ENCODE measurements around the gene FAM169A. TPM values are rescaled to one million over a fixed set of nuclear protein-coding genes. Genes with fewer than 3 reads are reported as not detected.

Gene FAM169A
- total and polyA plus RNA-seq, 2 donors (not counting 3 experiments of a cell fraction or from before 2014, with no cell fraction given) = 0.06 to 0.62 TPM

DNA sequence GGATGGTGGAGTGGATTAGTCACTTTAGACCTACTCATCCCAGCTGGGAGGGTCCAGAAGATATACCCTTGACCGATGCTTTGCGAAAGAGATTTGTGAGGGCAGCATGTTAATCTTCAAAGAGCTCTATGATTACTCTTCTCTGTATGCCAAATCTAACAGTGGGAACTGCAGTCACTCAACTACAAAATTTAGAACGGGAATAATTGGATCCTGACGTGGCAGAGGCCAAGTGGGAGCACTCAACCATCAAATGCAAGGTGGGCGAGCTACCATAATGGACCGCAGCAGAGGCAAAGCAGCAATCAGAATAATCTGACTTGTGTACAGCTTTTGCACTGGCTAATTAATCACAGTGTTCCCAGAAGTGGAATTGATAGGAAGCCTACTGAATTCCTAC is 78.8 kb downstream of the FAM169A start:
- no peak overlapping the region for H2AFZ ChIP-seq (ENCODE audit: low read depth, low read length)
- TF ChIP-seq POLR2A (IDR thresholded peaks at IDR 0.05; ENCODE audit: low read depth, low read length) (no peak), CTCF (IDR thresholded peaks at IDR 0.05; ENCODE audit: extremely low read depth in 1 of 2, insufficient read depth in 1 of 2, low read depth in 1 of 2, low read length in 2 of 2) (no peak), GATA2 (IDR thresholded peaks at IDR 0.05; ENCODE audit: insufficient read depth, insufficient read length, low read depth, low read length) (no peak), EZH2 (IDR thresholded peaks at IDR 0.05; ENCODE audit: borderline replicate concordance, low read depth, low read length, severe bottlenecking) (no peak), MAX (IDR thresholded peaks at IDR 0.05; ENCODE audit: insufficient read depth, insufficient read length) (no peak), MYC (IDR thresholded peaks at IDR 0.05; ENCODE audit: low read depth, low read length) (no peak), POLR2AphosphoS5 (IDR thresholded peaks at IDR 0.05; ENCODE audit: insufficient read depth, low read depth, low read length) (no peak), JUN (IDR thresholded peaks at IDR 0.05; ENCODE audit: borderline replicate concordance, insufficient read depth, insufficient read length, low read depth) (no peak), FOS (IDR thresholded peaks at IDR 0.05; ENCODE audit: borderline replicate concordance, insufficient read depth, low read length) (no peak)
- no peaks in the 10 kb centered on the region for H4K20me1 ChIP-seq (replicated peaks; ENCODE audit: control insufficient read depth, extremely low read depth, insufficient read depth, low read length)
- no peak for FAIRE-seq
- BruUV-seq (replicated peaks) = no TSS peak
- H3K9ac ChIP-seq (replicated peaks; ENCODE audit: extremely low read depth, insufficient read depth, low read length) = no peak overlapping the region
- dilution Hi-C loops (cut with MboI; ENCODE audit: extremely low pct_ligation_motif_present, low sequenced_read_pairs) = no loop called here
- intact Hi-C loops (cut with micrococcal nuclease) = no loop called here
- no peaks in the 10 kb centered on the region for H3K27me3 ChIP-seq (ENCODE audit: control insufficient read depth in 2 of 2, insufficient read depth in 2 of 2, low read length in 2 of 2)
- H3K9me3 ChIP-seq (replicated peaks; ENCODE audit: control insufficient read depth, insufficient read depth, low read length) = no peaks in the 10 kb centered on the region
- H3K4me3 ChIP-seq (replicated peaks in 1 of 3; ENCODE audit: insufficient read depth in 1 of 3, low read depth in 1 of 3, low read length in 3 of 3) = no peak overlapping the region
- H3K36me3 ChIP-seq (ENCODE audit: control insufficient read depth in 2 of 2, extremely low read depth in 1 of 2, insufficient read depth in 2 of 2, low read length in 2 of 2) = no peaks in the 10 kb centered on the region
- no peaks in the 10 kb centered on the region for H3K79me2 ChIP-seq (ENCODE audit: control insufficient read depth, insufficient read depth, low read length)
- H3K27ac ChIP-seq (ENCODE audit: insufficient read depth, low read depth, low read length) = no peak overlapping the region
- ChIA-PET POLR2A (interaction anchor here (0.6 kb wide), 1 partner anchor 113 kb away, joined by 4 read pairs; no protein-coding TSS in a partner anchor), CTCF (no interaction called here)
- no peaks in the 10 kb centered on the region for H3K9me1 ChIP-seq (replicated peaks; ENCODE audit: control insufficient read depth, extremely low read depth, insufficient read depth, low read length)
- H3K4me2 ChIP-seq (ENCODE audit: insufficient read depth, low read length) = no peak overlapping the region
- DNase-seq (ENCODE audit: low read depth, low spot score) = no peak
- H3K4me1 ChIP-seq (ENCODE audit: control insufficient read depth, extremely low read depth, insufficient read depth, low read length) = no peaks in the 10 kb centered on the region
